Common myeloid progenitor, CD34-positive (primary cell): ENCODE data around the gene MLF1.
A peak's percentile ranks its signal among the peaks of the same experiment; 100 is the strongest.

ENCODE experiments used
- CTCF ChIA-PET: fragments of 350-600 bp; sonication (Branson Sonifier 250); formaldehyde crosslinking; loops from one replicate; lab custom pipeline; 2021; ENCODE audit warnings: antibody characterized with exemption; lab: Charles Lee
- POLR2A ChIA-PET: fragments of 350-600 bp; sonication (Branson Sonifier 250); formaldehyde crosslinking; loops from one replicate; lab custom pipeline; 2021; ENCODE audit warnings: antibody characterized with exemption; lab: Charles Lee
- DNase-seq, 3 donors: peaks; one replicate each; pipeline versions ENCODE4 v3.0.0 to v3.0.0-alpha.2; 2013
- H3K27ac ChIP-seq, 2 experiments: 1 replicate in 1 of 2; 2 replicates in 1 of 2; pipeline ENCODE4 v1.7.0; 2013; ENCODE audit warnings: inconsistent platforms in 2 of 2, low read length in 2 of 2, mild to moderate bottlenecking in 2 of 2, low read depth in 1 of 2, moderate library complexity in 1 of 2; ENCODE audit not compliant: severe bottlenecking in 2 of 2, insufficient read depth in 1 of 2, poor library complexity in 1 of 2
- H3K27me3 ChIP-seq, 5 experiments: replicated peaks in 2 of 5; 1 replicate in 3 of 5; 2 replicates in 2 of 5; pipeline versions ENCODE4 v1.6.1 to v1.7.0; 2013; ENCODE audit warnings: low read length in 4 of 5, mild to moderate bottlenecking in 2 of 5, moderate library complexity in 2 of 5, inconsistent platforms in 1 of 5; ENCODE audit not compliant: insufficient read depth in 5 of 5, control insufficient read depth in 4 of 5
- H3K36me3 ChIP-seq, 4 experiments: 1 replicate in 2 of 4; 2 replicates in 2 of 4; pipeline versions ENCODE4 v1.6.1 to v1.7.0; 2013; ENCODE audit warnings: low read length in 3 of 4, control low read depth in 1 of 4, mild to moderate bottlenecking in 1 of 4; ENCODE audit not compliant: control insufficient read depth in 4 of 4, insufficient read depth in 4 of 4
- H3K4me1 ChIP-seq, 4 experiments: 1 replicate in 3 of 4; 2 replicates in 1 of 4; pipeline versions ENCODE4 v1.6.1 to v1.7.1; 2013; ENCODE audit warnings: low read length in 3 of 4, mild to moderate bottlenecking in 3 of 4, control low read depth in 1 of 4, inconsistent platforms in 1 of 4, moderate library complexity in 1 of 4; ENCODE audit not compliant: control insufficient read depth in 4 of 4, insufficient read depth in 4 of 4; ENCODE audit errors: control extremely low read depth in 1 of 4
- H3K4me3 ChIP-seq, 7 experiments: 1 replicate in 4 of 7; 2 replicates in 3 of 7; pipeline versions ENCODE4 v1.5.1 to v1.7.0; 2013; ENCODE audit warnings: mild to moderate bottlenecking in 7 of 7, low read length in 6 of 7, moderate library complexity in 6 of 7, inconsistent platforms in 2 of 7, low read depth in 2 of 7, control low read depth in 1 of 7; ENCODE audit not compliant: insufficient read depth in 4 of 7, control insufficient read depth in 1 of 7; ENCODE audit errors: extremely low read depth in 1 of 7
- H3K9me3 ChIP-seq, 5 experiments: 1 replicate in 4 of 5; 2 replicates in 1 of 5; pipeline versions ENCODE4 v1.6.1 to v1.7.1; 2013; ENCODE audit warnings: low read length in 4 of 5, mild to moderate bottlenecking in 2 of 5, inconsistent platforms in 1 of 5, low read depth in 1 of 5, moderate library complexity in 1 of 5; ENCODE audit not compliant: control insufficient read depth in 4 of 5, insufficient read depth in 2 of 5; ENCODE audit errors: control extremely low read depth in 1 of 5
- WGBS: methylation state at CpG from one replicate; pipeline ENCODE4 v1.1.5; 2013; ENCODE audit not compliant: insufficient coverage; 5-methylcytosine and 5-hydroxymethylcytosine counted together

Gene MLF1

GRCh38 chr3:158631981-158632380, 61.0 kb downstream of the MLF1 start:
- CTCF ChIA-PET, result interaction anchor here (0.9 kb wide), 1 partner anchor 10 kb away, joined by 4 read pairs; no protein-coding TSS in a partner anchor

GRCh38 chr3:158640646-158641045, 69.7 kb downstream of the MLF1 start:
- no peak for DNase-seq
- CTCF ChIA-PET, result interaction anchor here (1.3 kb wide), 1 partner anchor 107 kb away, joined by 3 read pairs; no protein-coding TSS in a partner anchor
- H3K4me1 ChIP-seq, result peaks cover 0 to 11% (median 5%) of the 10 kb centered on the region in 4 experiments
- WGBS, result 88% methylated on average over 7 of the region's 7 CpGs
- H3K27me3 ChIP-seq, result no peaks in the 10 kb centered on the region
- H3K27ac ChIP-seq, result no peak overlapping the region
- H3K4me3 ChIP-seq, result no peak overlapping the region
- no peaks in the 10 kb centered on the region for H3K9me3 ChIP-seq
- H3K36me3 ChIP-seq, result no peaks in the 10 kb centered on the region
- POLR2A ChIA-PET, result no interaction called here

More at GRCh38 chr3:158631981-158632380, 61.0 kb downstream of the MLF1 start:
- H3K4me3 ChIP-seq, result no peak overlapping the region
- H3K36me3 ChIP-seq, result no peaks in the 10 kb centered on the region
- H3K4me1 ChIP-seq, result no peaks in the 10 kb centered on the region
- H3K27ac ChIP-seq, result no peak overlapping the region
- POLR2A ChIA-PET, result no interaction called here
- H3K27me3 ChIP-seq, result no peaks in the 10 kb centered on the region
- no peak for DNase-seq
- H3K9me3 ChIP-seq, result no peaks in the 10 kb centered on the region

GRCh38 chr3:158642005-158642404, 71.0 kb downstream of the MLF1 start:
- ChIA-PET POLR2A (no interaction called here), CTCF (interaction anchor here (1.0 to 1.5 kb wide), 6 partner anchors 10 to 103 kb away, joined by 3 to 6 read pairs (median 4); partner anchors contain the start of gene MLF1)
- WGBS, result 94% methylated on average over 5 of the region's 7 CpGs
- peaks cover 0 to 12% (median 4%) of the 10 kb centered on the region in 4 experiments for H3K36me3 ChIP-seq
- no peak overlapping the region for H3K27ac ChIP-seq
- peak in 1 of 3 donors; percentile 15 for DNase-seq
- H3K27me3 ChIP-seq, result no peaks in the 10 kb centered on the region
- no peak overlapping the region for H3K4me3 ChIP-seq
- H3K9me3 ChIP-seq, result no peaks in the 10 kb centered on the region
- H3K4me1 ChIP-seq, result peaks cover 0 to 12% (median 7%) of the 10 kb centered on the region in 4 experiments

GRCh38 chr3:158642474-158643210, 71.6 kb downstream of the MLF1 start:
- no peaks in the 10 kb centered on the region for H3K9me3 ChIP-seq
- ChIA-PET POLR2A (interaction anchor here (0.6 kb wide), 1 partner anchor 349 kb away, joined by 3 read pairs; no protein-coding TSS in a partner anchor), CTCF (interaction anchor here (0.7 to 4.3 kb wide), 9 partner anchors 10 to 109 kb away, joined by 3 to 51 read pairs (median 4); partner anchors contain the start of gene MLF1)
- peaks cover 0 to 12% (median 5%) of the 10 kb centered on the region in 4 experiments for H3K36me3 ChIP-seq
- H3K27ac ChIP-seq, result no peak overlapping the region
- no peaks in the 10 kb centered on the region for H3K27me3 ChIP-seq
- 100% methylated on average over 4 of the region's 6 CpGs for WGBS
- H3K4me3 ChIP-seq, result no peak overlapping the region
- no peak for DNase-seq
- peaks cover 0 to 12% (median 7%) of the 10 kb centered on the region in 4 experiments for H3K4me1 ChIP-seq

- Histone ChIP-seq H3K9me3 (no peaks in the 10 kb centered on the region), H3K4me1 (peaks cover 0 to 12% (median 7%) of the 10 kb centered on the region in 4 experiments), H3K4me3 (peak within 1 kb of the TSS; percentile 50 to 99 (median 89)), H3K27ac (peak within 1 kb of the TSS; percentile 77 to 88), H3K36me3 (peaks cover 0 to 25% (median 9%) of the 10 kb centered on the region in 4 experiments), H3K27me3 (no peaks in the 10 kb centered on the region)
- CTCF ChIA-PET, result interaction anchor here (0.8 to 4.3 kb wide), 20 partner anchors 10 to 616 kb away, joined by 3 to 51 read pairs (median 4); partner anchors contain the start of gene LXN
- POLR2A ChIA-PET, result interaction anchor here (0.7 to 1.7 kb wide), 3 partner anchors 15 to 1956 kb away, joined by 6 to 10 read pairs (median 7); partner anchors contain the start of gene MLF1
- WGBS, result 0% methylated on average over 32 of the region's 42 CpGs
- peak; percentile 97 to 98 (median 97) for DNase-seq
These were observed 73.4 kb downstream of the MLF1 start, which contains the start of gene GFM1 for GRCh38 chr3:158644345-158644908. Gene GFM1 (plus strand): TSS chr3:158644527. CDS start chr3:158644635, 108 bp downstream.

- Histone ChIP-seq H3K9me3 (no peaks in the 10 kb centered on the region), H3K36me3 (peaks cover 5 to 56% (median 29%) of the 10 kb centered on the region in 4 experiments), H3K27me3 (no peaks in the 10 kb centered on the region), H3K4me1 (peaks cover 0 to 10% (median 7%) of the 10 kb centered on the region in 4 experiments), H3K4me3 (no peak overlapping the region), H3K27ac (peak overlapping the region in 1 of 2 experiments; percentile 49)
- ChIA-PET POLR2A (no interaction called here), CTCF (interaction anchor here (0.7 kb wide), 1 partner anchor 13 kb away, joined by 3 read pairs; no protein-coding TSS in a partner anchor)
- WGBS, result 57% methylated on average over 3 of the region's 4 CpGs
- no peak for DNase-seq
These were observed 78.8 kb downstream of the MLF1 start for GRCh38 chr3:158649791-158650190.
